NCI-H146 (cell line): Measurements from ENCODE around the gene LHX2.

Experiments used
- DNase-seq: peaks from one replicate; lab custom pipeline; 2025; lab: John Stamatoyannopoulos, UW

Gene LHX2

DNA sequence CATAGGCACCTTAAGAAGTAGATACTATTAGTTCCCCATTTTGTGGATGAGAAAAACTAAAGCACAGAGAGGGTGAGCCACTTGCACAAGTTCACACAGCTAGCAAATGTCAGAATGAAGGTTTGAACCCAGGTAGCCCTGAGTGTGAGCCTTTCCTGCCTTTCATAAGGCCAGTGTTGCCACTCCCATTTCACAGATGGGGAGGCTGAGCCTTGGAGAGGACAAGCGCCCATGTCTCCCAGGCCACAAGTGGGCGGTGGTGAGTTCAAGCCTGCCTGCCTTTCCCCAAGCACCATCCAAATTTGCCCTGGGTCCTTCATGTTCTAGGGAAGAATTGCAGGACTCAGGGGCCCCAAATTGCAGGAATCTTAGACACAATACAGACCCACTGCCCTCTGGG is 50.6 kb downstream of the LHX2 start:
- no peak for DNase-seq

DNA sequence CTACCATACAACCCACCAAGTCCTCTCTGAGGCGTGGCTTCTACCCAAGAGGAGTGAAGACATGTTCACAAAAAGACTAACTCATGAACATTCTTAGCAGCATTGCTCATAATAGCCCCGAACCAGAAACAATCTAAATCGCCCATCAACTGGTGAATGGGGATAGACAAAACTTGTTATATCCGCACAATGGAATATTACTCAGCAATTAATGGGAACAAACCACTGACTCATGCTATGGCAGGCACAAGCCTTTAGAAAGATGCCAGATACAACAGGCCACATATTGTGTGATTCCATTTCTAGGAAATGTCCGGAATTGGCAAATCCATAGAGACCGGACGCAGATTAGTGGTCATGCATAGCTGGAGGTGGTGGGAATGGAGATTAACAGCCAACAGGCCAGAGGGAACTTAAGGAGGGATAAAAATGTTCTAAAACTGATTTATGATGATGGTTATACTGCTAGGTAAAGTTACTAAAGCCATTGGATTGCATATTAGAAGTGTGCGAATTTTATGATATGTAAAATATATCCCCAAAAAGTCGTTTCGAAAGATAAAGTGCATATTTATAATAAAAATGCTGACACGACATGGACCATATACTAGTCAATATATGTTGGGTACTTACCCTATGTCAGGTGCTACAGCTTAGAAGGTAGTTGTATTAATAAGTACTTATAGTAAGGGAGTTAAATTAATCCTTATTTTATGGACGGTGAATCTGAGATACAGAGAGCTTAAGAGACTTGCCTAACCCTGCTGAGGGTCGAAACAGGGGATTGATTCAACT is 55.4 kb downstream of the LHX2 start:
- no peak for DNase-seq

DNA sequence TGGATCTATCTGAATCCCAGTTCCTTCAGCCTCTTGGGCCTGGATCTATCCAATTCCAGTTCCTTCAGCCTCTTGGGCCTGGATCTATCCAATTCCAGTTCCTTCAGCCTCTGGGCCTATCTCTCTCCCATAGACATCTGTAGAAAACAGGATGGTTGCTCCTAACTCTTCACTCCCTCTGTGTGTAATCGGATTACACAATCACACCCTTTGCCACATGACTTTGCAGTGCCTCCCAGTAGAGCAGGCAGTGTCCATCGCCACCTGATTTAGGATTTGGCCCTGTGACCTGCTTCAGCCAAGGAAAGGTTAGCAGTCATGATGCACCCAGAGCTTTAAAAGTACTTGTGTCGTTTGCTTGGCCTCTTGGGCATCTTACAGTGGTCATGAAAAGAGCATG is 56.7 kb downstream of the LHX2 start:
- no peak for DNase-seq

DNA sequence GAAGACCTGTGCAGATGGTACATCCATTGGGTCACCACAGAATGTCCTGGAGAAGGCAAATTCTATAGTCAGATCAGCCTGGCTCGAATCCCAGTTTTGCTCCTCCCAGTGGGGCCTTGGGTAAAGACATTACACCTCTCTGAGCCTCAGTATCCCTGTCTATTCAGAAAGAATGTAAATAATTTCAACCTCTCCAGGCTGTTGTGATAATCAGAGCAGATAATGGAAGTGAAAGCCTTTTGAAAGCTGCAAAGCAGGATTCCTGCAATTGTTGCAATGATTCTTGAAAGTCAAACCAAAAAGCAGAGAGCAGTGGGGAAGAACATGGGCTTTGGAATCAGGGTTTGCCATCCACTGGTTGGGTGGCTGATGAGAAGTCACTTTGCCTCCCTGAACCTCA is 63.2 kb downstream of the LHX2 start:
- DNase-seq: no peak

DNA sequence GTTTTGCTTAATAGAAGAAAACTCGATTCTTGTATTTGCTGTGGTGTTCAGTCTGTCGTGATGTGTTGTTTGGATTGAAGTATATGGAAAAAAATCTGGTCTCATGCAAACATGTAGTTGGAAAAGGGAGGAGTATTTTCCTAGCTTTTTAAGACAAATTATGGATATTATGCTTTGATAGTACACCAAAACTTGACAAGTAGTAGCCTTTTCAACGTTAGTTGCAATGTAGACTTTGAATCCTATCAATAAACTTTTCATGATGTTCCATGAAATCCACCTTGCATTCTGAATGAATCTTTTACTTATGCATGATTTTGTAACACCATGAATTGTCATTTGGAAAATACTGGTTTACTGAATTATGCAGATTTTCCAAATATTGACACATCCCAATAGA is 64.2 kb downstream of the LHX2 start:
- DNase-seq: no peak

DNA sequence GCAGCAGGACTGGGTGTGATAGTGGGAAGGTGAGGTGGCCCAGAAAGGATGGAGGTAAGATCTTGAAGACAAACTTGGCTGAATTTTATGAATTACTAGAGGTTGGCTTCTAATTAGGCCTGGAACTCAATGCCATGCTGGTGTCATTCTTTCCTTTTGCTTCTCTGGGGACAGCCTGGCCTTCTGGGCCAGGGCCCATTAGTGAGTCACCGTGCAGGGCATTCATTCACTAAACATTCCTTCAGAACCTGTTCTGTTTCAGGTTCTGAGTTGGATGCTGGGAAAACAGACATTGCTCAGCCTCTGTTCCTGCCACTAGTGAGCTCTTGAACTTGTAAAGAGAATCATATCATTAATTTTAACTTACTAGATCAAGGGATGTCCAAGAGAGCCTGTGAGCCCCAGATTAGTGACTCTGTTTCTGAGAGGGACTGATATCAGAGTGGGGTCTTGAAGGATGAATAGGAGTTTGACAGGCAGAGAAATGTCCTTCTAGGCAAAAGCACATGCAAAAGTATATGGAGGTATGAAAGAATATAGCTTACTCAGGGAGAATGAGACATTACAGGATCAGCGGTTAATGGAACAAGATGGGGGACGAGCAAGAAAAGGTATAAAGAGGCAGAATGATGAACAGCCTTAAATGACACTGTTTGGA is 66.5 kb downstream of the LHX2 start:
- no peak for DNase-seq

DNA sequence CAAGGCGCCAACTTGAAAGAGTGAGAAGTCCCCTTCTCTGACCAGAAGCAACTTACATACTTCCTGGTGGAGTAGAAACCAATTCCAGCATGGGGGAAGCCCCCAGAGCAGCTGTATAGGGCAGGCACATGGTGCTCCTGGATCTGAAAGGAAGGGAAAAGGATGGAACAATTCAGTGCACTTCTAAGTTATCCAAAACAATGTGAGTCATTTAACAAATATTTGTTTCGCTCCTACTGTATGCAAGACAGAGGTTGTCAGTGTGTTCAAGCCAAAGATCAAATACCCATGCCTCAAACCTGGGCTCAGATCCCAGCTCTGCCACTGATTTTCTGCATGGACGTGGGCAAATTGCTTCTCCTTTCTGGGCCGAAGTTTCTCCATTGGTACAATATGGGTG is 67.1 kb downstream of the LHX2 start:
- DNase-seq: no peak

DNA sequence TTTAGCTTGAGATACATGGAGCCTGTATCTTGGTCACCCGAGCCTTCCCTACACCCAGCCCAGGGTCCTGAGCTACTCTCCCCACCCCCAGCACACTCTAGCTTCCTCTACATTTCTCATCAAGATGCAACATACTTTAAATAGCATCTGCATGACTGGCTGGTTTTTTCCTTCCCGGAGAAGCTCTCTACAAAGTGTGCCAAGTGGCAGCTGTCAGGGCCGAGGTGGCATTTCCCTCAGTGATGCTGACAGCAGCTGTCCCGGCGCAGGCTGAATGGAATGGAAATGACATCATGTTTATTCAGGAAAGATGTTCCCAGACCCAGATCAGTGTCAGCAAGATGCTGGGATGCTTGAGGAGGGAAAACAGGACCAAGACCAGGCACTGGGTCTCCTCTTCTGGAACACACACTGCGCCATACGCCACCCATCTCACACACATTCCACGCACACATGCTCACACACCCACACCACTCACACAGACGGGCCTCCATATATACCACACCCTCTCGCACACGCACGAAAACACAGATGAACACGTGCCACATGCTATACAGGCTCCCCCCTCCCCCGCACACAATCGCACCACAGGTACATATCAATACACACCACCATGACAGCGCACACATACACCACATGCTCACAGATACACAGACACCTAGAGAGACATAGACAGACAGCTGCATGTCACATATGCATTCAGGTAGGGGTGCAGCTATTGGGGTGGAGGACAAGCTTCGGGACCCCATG is 67.8 kb downstream of the LHX2 start:
- DNase-seq: no peak

DNA sequence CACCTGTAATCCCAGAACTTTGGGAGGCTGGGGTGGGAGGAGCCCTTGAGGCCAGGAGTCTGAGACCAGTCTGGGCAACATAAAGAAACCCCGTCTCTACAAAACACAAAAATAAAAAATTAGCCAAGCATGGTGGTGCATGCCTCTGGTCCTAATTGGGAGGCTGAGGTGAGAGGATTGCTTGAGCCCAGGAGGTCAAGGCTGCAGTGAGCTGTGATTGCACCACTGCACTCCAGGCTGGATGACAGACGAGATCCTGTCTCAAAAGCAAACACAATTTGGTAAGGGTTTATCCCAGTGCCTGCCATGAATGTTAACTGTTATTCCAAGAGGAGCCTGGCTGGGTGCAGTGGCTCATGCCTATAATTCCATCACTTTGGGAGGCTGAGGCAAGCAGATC is 71.1 kb downstream of the LHX2 start:
- no peak for DNase-seq
